Activated CD8-positive, alpha-beta memory T cell treated with anti-CD3 and anti-CD28 coated beads, Interleukin-2, amount 50 U/mL, for 1 hour (primary cell): Measurements from ENCODE around the gene GPRIN3.
A peak's percentile ranks its signal among the peaks of the same experiment; 100 is the strongest.
"Not testable (repeated sequence)": the region's sequence is repeated elsewhere in the genome, so short reads cannot be mapped to it uniquely, and the experiment has no call there.

ENCODE experiments used
- DNase-seq: peaks from one replicate; pipeline ENCODE4 v3.0.0-alpha.2; 2020; ENCODE audit errors: extremely low read depth

GPRIN3 gene

GRCh38 chr4:89256203-89256800 lies 51.3 kb downstream of the GPRIN3 start:
- no peak for DNase-seq

DNA sequence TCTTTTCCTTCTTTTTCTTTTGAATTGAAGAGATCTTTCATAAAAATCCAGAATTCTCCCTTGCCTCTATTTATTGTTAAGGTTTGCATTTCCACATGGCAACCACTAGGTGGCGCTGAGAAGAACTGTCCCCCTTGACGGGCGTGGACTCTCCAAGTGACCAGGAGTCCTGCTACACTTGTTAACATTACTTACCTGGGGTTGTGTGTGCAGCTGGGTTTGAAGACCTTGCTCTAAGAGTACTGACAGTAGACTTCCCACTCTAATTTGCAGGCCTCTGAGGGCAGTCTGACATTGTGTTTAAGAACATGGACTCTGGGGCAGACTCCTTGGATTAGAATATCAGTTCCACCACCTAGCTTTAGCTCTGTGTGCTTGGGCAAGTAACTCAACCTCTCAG lies 52.8 kb downstream of the GPRIN3 start:
- DNase-seq, result peak; percentile 10

DNA sequence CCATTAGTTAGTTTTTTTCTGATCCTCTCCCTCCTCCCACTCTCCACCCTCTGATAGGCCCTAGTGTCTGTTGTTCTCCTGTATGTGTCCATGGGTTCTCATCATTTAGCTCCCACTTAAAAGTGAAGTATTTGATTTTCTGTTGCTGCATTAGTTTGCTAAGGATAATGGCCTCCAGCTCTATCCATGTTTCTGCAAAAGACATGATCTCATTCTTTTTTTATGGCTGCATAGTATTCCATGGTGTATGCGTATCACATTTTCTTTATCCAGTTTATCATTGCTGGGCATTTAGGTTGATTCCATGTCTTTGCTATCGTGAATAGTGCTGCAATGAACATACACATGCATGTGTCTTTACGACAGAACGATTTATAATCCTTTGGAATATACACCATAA lies 53.3 kb downstream of the GPRIN3 start:
- DNase-seq, result not testable (repeated sequence)

- no peak for DNase-seq
These were observed 53.7 kb downstream of the GPRIN3 start for GRCh38 chr4:89253935-89254334.

DNA sequence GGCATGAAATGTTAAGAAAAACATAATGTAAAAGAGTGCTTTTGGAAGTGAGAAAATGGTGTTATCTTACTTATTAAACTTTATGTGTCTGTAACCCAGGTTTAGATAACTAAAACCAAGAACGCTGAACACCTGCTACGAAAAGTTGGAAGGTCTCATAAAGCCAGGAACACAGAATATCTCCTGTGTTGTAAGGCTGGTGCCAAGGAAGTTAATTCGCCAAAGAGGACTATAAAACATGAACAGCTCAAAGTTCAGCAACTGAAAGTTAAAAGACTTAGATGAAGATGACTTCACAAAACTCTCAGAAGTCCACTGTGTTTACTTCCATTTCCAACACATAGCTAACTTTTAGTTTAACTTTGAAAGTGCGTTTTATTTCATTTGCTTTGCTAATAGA lies 54.3 kb downstream of the GPRIN3 start:
- no peak for DNase-seq

DNA sequence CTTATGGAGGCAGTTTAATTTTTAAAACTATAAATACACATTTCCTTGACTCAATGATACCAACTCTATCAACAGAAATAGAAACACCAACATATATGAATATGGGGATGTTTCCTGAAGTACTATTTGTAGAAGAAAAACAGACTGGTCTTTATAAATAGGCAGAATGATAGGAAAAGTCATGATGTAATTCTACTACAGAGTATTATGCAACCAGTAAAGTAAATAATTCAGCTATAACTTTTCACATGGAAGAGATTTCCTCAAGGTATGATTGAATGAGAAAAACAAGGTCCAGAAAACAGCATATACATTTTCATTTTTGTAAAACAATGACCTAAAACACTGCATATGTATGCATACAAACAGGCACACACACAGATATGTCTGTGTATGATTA lies 56.2 kb downstream of the GPRIN3 start:
- DNase-seq, result no peak

- DNase-seq, result no peak
These were observed 57.8 kb downstream of the GPRIN3 start for GRCh38 chr4:89249716-89250361.

DNA sequence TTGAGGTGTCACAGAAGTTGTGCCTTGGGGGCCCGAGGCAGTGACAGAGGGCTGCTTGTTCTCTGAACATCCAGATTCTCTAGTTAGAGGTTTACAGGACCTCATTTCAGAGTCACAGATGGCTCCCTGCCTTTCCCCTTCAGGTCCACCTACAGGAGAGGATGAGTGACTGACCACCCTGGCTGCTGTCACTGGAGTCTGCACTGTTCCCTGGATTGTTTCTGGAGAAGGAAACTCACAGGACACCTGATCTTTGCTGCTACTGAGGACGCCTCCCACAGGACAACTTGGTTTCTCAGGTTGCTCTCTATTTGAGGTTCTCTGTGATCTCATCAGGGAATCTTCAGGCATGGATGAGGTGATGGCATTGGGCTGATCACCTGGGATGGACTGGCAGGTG lies 58.3 kb downstream of the GPRIN3 start:
- no peak for DNase-seq

DNA sequence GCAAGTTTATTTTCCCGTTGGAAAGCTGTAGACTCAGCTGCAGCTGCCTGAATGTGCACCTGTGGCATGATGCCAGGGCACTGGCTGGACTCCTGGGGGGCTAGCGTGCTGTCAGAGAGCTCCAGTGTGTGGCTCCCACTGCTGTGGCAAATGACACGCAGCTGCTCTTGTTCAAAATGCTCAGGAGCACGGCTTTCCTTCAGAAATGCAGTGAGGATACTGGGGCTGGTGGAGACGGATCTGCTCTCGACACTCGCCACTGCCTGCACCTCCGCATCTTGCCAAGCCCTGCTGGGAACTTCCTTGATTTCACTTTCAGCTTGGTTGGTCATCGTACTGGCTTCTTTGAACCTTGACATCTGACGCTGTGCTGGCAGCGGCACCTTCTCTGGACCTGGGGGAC lies 58.7 kb downstream of the GPRIN3 start:
- no peak for DNase-seq

GRCh38 chr4:89247951-89248350 lies 59.6 kb downstream of the GPRIN3 start:
- no peak for DNase-seq

GRCh38 chr4:89245459-89245858 lies 62.1 kb downstream of the GPRIN3 start:
- DNase-seq, result no peak

GRCh38 chr4:89243733-89244252 lies 63.8 kb downstream of the GPRIN3 start:
- DNase-seq, result no peak

GRCh38 chr4:89242864-89243732 lies 64.5 kb downstream of the GPRIN3 start:
- DNase-seq, result no peak

DNA sequence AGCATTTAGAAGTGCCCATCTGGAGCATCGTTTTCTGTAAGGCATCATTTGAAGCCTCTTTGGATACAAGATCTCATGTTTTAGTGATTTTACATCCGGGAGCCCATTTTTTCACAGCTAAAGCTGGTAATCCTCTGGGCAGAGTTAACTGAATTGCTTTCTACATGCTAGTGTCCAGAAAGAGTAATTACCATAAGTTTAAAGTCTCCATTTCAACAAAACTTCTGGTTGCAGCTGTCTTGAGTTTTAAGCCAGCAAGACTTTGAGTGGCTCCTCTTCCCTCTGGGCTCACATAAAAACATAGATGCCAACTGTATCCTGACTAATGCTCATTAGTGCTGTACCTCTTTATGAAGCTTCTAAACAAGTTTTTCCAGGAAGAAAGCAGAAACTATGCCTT lies 65.4 kb downstream of the GPRIN3 start:
- no peak for DNase-seq

DNA sequence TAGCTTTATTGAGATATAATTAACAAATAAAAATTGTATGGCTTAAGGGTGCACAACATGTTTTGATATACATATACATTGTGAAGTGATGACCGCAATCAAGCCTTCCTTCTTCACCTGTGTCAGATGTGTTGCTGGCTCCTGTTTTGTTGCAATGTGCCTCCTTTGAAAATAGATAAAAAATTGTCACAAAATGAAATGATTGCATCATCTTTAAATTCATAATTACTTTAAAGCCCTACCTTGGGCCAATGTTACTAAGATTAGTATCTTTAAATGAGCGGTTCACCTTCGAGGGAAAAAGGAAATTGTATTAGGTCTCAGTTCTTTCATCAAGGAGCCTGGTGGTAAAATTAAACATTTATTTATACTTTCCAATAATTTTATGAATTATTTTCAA lies 77.3 kb downstream of the GPRIN3 start:
- DNase-seq, result no peak

GRCh38 chr4:89226665-89227574 lies 80.7 kb downstream of the GPRIN3 start:
- peak; percentile 60 for DNase-seq

- no peak for DNase-seq
These were observed 85.4 kb downstream of the GPRIN3 start for GRCh38 chr4:89222170-89222569.

DNA sequence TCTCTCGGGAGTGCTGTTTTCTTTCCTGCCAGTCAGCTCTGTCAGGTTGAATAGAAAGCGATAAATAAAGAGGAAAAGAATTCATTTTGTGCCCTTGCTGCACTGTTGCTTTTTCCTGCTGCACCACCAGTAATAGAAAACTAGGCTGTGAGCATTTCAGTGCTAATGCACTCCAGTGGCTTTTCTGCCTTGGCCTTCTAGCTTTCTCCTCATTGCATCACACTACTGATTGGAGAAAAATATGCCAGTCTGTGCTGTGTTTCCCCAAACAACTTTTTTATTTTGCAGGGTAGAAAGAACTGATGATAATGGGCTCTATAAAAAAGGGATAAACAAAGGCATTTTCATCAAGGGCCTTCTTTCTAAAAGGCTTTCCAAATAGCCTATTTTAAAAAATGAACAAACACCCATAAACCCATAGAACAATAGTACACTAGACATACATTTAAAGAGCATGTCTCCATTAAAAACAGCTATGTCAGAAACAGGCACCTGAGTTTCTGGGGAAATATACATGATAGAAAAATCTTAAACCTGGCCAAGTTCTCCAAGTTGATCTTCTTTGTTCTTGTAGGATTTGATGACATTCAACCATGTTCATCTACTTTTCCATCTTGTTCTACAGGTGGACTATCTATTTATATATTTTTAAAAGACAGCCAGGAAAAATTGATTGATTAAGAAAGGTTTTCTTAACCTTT lies 86.3 kb downstream of the GPRIN3 start:
- no peak for DNase-seq

GRCh38 chr4:89218587-89218986 lies 89.0 kb downstream of the GPRIN3 start:
- DNase-seq, result no peak

GRCh38 chr4:89217604-89218003 lies 90.0 kb downstream of the GPRIN3 start:
- DNase-seq, result no peak

GRCh38 chr4:89216866-89217265 lies 90.7 kb downstream of the GPRIN3 start:
- no peak for DNase-seq
